Measurements from ENCODE around the gene GPD2. TPM values are rescaled to one million over a fixed set of nuclear protein-coding genes. Genes with fewer than 3 reads are reported as not detected.

GPD2 gene
- total and polyA plus RNA-seq, 2 of the 8 experiments (the other 6 are each of a cell fraction or from before 2014, with no cell fraction given), result 8.4 to 43.1 TPM

DNA sequence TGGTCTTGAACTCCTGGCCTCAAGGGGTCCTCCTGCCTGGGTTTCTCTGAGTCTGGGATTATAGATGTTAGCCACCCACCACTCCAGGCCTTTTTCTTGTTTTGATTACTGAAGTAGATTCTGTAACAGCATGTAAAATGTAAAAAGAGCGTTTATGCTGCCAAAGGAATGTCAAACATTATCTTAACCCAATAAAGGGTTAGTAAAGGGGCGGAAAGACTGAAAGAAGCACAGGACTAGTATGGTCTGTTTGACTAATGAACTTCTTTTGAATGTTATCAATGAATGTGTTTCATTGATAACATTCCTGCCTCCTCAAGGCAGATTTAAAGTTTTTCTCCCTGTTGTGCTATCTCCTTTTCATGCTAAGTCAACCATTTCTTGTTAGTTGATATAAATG, 29.4 kb downstream of the GPD2 start (continued):
- TF ChIP-seq, protein P1, sequence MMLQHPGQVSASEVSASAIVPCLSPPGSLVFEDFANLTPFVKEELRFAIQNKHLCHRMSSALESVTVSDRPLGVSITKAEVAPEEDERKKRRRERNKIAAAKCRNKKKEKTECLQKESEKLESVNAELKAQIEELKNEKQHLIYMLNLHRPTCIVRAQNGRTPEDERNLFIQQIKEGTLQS (IDR thresholded peaks at IDR 0.05; ENCODE audit: insufficient read depth, low read depth, low read length), result no peak
- TF ChIP-seq, protein P2, sequence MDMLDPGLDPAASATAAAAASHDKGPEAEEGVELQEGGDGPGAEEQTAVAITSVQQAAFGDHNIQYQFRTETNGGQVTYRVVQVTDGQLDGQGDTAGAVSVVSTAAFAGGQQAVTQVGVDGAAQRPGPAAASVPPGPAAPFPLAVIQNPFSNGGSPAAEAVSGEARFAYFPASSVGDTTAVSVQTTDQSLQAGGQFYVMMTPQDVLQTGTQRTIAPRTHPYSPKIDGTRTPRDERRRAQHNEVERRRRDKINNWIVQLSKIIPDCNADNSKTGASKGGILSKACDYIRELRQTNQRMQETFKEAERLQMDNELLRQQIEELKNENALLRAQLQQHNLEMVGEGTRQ (IDR thresholded peaks at IDR 0.05; ENCODE audit: low read length), result no peak
- no peak for TF ChIP-seq KDM1A (IDR thresholded peaks at IDR 0.05; ENCODE audit: borderline replicate concordance, low read length)
- no peak for TF ChIP-seq NANOG (IDR thresholded peaks at IDR 0.05; ENCODE audit: insufficient read depth, low read depth, low read length, poor library complexity, severe bottlenecking)
- TF ChIP-seq SIN3A (conservative IDR thresholded peaks at IDR 0.05 in 1 of 2, IDR thresholded peaks at IDR 0.05 in 1 of 2; ENCODE audit: low read depth in 1 of 2, low read length in 2 of 2), result no peak
- no peak for TF ChIP-seq TEAD4 (IDR thresholded peaks at IDR 0.05; ENCODE audit: low read depth, low read length)
- no peak for TF ChIP-seq RXRA (IDR thresholded peaks at IDR 0.05; ENCODE audit: insufficient read depth, low read depth, low read length)

Data from H1 (cell line).